GM19025 (cell line): Measurements from ENCODE around the gene ARHGEF28.
A peak's percentile ranks its signal among the peaks of the same experiment; 100 is the strongest.

Experiments
- ATAC-seq: cut with Tn5 transposase; IDR thresholded peaks from one replicate; pipeline ENCODE4 v1.9.1; 2021; ENCODE audit warnings: mild to moderate bottlenecking, low read depth, moderate library complexity; ENCODE audit not compliant: unreplicated experiment

The ARHGEF28 gene

GRCh38 chr5:73763300-73764032 lies 137.5 kb downstream of the ARHGEF28 start:
- no peak for ATAC-seq

GRCh38 chr5:73764586-73764985 lies 138.6 kb downstream of the ARHGEF28 start:
- ATAC-seq, result no peak

GRCh38 chr5:73764996-73765395 lies 139.0 kb downstream of the ARHGEF28 start:
- ATAC-seq, result no peak

- no peak for ATAC-seq
Measured at GRCh38 chr5:73766902-73767301, 140.9 kb downstream of the ARHGEF28 start.

GRCh38 chr5:73770172-73771025 lies 144.4 kb downstream of the ARHGEF28 start:
- no peak for ATAC-seq

GRCh38 chr5:73774924-73775323 lies 148.9 kb downstream of the ARHGEF28 start:
- no peak for ATAC-seq

- ATAC-seq, result no peak
Measured at GRCh38 chr5:73776405-73776804, 150.4 kb downstream of the ARHGEF28 start.

- no peak for ATAC-seq
Measured at GRCh38 chr5:73777192-73777591, 151.2 kb downstream of the ARHGEF28 start.

- ATAC-seq, result no peak
Measured at GRCh38 chr5:73780302-73781080, 154.5 kb downstream of the ARHGEF28 start.

GRCh38 chr5:73781107-73781768 lies 155.2 kb downstream of the ARHGEF28 start:
- ATAC-seq, result no peak

GRCh38 chr5:73783828-73784227 lies 157.8 kb downstream of the ARHGEF28 start:
- no peak for ATAC-seq

GRCh38 chr5:73786043-73786831 lies 160.2 kb downstream of the ARHGEF28 start:
- no peak for ATAC-seq

GRCh38 chr5:73789851-73790281 lies 163.9 kb downstream of the ARHGEF28 start:
- no peak for ATAC-seq

GRCh38 chr5:73791389-73791788 lies 165.4 kb downstream of the ARHGEF28 start:
- ATAC-seq, result no peak

- ATAC-seq, result no peak
Measured at GRCh38 chr5:73792687-73793320, 166.8 kb downstream of the ARHGEF28 start.

- no peak for ATAC-seq
Measured at GRCh38 chr5:73793911-73794310, 167.9 kb downstream of the ARHGEF28 start.

- peak; percentile 71 for ATAC-seq
Measured at GRCh38 chr5:73796164-73797131, 170.5 kb downstream of the ARHGEF28 start.

GRCh38 chr5:73797132-73797510 lies 171.1 kb downstream of the ARHGEF28 start:
- no peak for ATAC-seq
